ENCODE data around the gene PRRC2C.

DNA sequence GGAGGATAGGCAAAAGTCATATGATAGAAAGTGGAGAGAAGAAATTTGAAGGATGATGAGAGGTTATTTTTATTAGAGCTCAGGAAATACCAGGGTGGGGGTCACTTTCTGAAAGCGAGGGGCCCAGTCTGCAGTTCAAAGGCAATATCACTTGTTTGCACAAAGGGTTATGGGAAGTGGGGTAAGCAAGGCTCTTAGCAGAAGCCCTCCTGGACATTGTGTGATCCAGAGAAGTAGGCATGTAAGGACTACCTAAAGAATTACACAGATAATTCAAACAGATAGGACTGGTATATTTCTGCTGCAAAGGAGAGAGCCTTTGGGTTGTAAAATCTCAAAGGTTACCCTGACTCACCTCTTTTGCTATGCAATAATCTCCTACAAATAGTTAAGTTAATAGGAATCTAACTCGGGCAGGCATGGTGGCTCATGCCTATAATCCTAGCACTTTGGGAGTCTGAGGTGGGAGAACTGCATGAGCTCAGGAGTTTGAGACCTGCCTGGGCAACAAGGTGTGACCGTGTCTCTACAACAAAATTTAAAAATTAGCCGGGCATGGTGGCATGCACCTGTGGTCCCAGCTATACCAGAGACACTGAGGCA, 25.2 kb upstream of the PRRC2C start:
- TF ChIP-seq POLR2AphosphoS5 (IDR thresholded peaks at IDR 0.05; ENCODE audit: low read depth, low read length) (no peak), TAF1 (IDR thresholded peaks at IDR 0.05; ENCODE audit: borderline replicate concordance, insufficient read depth, low read length) (no peak), SIN3A (IDR thresholded peaks at IDR 0.05; ENCODE audit: borderline replicate concordance, insufficient read depth, low read length) (no peak), FOXP2 (optimal IDR thresholded peaks at IDR 0.05; ENCODE audit: borderline replicate concordance, extremely low read depth, extremely low read length, insufficient read depth) (no peak)
- TF ChIP-seq, protein P1, sequence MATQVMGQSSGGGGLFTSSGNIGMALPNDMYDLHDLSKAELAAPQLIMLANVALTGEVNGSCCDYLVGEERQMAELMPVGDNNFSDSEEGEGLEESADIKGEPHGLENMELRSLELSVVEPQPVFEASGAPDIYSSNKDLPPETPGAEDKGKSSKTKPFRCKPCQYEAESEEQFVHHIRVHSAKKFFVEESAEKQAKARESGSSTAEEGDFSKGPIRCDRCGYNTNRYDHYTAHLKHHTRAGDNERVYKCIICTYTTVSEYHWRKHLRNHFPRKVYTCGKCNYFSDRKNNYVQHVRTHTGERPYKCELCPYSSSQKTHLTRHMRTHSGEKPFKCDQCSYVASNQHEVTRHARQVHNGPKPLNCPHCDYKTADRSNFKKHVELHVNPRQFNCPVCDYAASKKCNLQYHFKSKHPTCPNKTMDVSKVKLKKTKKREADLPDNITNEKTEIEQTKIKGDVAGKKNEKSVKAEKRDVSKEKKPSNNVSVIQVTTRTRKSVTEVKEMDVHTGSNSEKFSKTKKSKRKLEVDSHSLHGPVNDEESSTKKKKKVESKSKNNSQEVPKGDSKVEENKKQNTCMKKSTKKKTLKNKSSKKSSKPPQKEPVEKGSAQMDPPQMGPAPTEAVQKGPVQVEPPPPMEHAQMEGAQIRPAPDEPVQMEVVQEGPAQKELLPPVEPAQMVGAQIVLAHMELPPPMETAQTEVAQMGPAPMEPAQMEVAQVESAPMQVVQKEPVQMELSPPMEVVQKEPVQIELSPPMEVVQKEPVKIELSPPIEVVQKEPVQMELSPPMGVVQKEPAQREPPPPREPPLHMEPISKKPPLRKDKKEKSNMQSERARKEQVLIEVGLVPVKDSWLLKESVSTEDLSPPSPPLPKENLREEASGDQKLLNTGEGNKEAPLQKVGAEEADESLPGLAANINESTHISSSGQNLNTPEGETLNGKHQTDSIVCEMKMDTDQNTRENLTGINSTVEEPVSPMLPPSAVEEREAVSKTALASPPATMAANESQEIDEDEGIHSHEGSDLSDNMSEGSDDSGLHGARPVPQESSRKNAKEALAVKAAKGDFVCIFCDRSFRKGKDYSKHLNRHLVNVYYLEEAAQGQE (IDR thresholded peaks at IDR 0.05; ENCODE audit: insufficient read depth in 1 of 2, low read depth in 2 of 2, low read length in 2 of 2), result no peak

Measured in PFSK-1 (cell line).